RKO (cell line): ENCODE results near the gene SUPV3L1.

Experiments
- DNase-seq: peaks from one replicate; pipeline ENCODE4 v3.0.0-alpha.2; 2016; ENCODE audit warnings: low spot score

Gene SUPV3L1

GRCh38 chr10:69208761-69209160 lies 28.7 kb downstream of the SUPV3L1 start:
- DNase-seq: no peak

- DNase-seq: no peak
These were observed 29.9 kb downstream of the SUPV3L1 start for GRCh38 chr10:69209787-69210484.

- no peak for DNase-seq
These were observed 31.1 kb downstream of the SUPV3L1 start for GRCh38 chr10:69211104-69211503.

DNA sequence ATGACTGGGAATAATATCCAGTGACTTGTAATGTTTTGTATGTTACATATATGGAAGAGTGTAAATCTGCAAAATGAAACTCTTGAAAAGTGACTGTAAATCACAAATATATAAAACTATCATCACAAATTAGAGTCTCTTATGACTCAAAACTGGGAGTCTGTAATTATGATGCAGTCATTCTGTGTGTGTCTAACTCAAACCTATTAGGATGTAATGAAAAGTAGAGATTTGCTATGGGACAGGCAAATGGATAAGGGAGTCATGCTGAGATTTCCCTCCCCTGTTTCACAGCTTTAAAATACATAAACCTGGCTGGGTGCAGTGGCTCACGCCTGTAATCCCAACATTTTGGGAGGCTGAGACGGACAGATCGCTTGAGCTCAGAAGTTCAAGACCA lies 31.5 kb downstream of the SUPV3L1 start:
- no peak for DNase-seq

- DNase-seq: no peak
These were observed 33.7 kb downstream of the SUPV3L1 start for GRCh38 chr10:69213591-69214311.

GRCh38 chr10:69214666-69215131 lies 34.7 kb downstream of the SUPV3L1 start:
- DNase-seq: no peak

- DNase-seq: no peak
These were observed 35.6 kb downstream of the SUPV3L1 start for GRCh38 chr10:69215405-69216171.

DNA sequence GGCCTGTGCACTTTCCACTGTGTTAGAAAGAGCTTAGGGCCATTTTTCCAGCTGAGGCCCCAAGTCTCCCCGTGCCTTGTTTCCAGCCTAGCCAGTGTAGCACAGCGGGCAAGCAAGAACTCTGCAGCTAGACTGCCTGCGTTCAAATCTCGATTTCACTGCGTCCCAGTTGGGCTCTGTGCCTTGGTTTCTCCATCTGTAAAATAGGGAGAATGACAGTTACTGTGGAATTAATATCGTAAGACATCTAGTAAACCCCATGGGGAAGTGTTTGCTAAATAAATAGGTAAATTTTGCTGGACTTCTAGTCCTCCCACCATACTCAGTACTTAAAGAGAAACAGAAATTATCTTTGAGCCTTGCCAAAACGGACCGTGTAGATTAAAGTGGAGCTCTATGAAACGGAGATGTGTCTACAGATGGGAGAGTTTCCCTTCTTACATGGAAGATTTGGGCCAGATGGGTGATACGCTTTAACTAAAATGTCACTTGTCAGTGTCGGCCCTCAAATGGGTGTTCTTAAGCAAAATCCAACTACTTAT lies 36.6 kb downstream of the SUPV3L1 start:
- DNase-seq: no peak

GRCh38 chr10:69217119-69217754 lies 37.2 kb downstream of the SUPV3L1 start:
- DNase-seq: peak; percentile 96

- no peak for DNase-seq
These were observed 38.8 kb downstream of the SUPV3L1 start for GRCh38 chr10:69218831-69219230.

DNA sequence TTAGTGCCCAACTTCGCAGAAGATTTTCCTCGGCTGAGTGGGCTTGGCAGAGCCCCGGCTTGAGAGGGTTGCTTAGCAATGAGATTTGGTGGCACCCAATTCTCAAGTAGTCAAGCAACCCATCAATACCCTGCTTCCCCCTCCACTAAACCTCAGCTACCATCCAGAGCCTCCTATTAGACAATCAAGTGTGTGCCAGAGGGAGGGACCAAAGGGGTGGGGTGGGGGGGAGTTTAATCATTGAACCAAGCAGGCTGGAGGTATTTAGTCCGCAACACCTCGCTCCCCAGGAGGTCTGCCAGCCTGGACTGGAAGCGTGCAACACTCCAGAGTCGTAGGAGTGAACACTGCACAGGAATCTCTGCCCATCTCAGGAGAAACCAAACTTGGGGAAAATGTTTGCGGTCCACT lies 40.0 kb downstream of the SUPV3L1 start, which contains the start of gene HKDC1:
HKDC1 (plus strand) TSS at position 292 of the 411 bp plus-strand sequence; CDS start at position 396, 104 bp downstream.
- no peak for DNase-seq

- no peak for DNase-seq
These were observed 40.5 kb downstream of the SUPV3L1 start for GRCh38 chr10:69220507-69220906.

GRCh38 chr10:69222157-69223027 lies 42.4 kb downstream of the SUPV3L1 start:
- DNase-seq: peak; percentile 80

GRCh38 chr10:69223028-69223342 lies 43.0 kb downstream of the SUPV3L1 start:
- DNase-seq: no peak

DNA sequence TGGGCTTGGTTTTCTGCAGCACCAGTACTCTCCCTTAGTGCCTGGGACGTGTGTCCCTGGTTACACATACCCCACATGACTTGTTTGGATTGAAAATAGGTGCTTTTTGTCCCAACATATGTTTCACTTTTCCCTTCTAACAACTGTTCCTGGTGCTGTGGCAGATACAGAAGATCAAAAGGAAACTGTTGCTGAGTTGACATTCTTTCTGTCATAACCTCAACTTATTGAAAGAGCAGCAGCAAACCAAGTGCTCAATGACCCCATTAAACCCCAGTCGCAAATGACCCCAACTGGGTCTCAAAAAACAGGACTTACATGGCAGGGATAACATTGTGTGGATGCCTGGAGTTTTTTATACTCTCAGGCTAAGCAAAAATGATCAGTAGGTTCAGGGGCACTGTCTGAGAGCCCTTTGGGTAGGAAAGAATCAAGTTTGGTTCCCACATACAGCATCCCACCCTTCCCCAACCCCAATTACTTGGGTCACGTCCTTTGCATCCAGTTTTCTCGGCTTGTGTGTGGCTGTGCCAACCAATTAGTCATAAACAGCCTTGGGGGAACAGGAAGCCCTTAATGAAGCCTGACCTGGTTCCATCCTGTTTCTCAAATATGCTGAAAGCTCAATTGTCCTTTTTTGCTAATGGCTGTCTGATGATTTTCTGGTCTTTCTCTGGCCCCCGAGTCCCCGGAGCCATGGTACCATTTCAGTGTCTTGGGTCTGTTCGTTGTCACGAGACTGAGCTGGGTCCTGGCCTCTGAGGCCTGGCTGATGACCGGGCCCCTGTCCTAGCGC lies 45.0 kb downstream of the SUPV3L1 start:
- no peak for DNase-seq

- no peak for DNase-seq
These were observed 45.6 kb downstream of the SUPV3L1 start for GRCh38 chr10:69225681-69226080.

DNA sequence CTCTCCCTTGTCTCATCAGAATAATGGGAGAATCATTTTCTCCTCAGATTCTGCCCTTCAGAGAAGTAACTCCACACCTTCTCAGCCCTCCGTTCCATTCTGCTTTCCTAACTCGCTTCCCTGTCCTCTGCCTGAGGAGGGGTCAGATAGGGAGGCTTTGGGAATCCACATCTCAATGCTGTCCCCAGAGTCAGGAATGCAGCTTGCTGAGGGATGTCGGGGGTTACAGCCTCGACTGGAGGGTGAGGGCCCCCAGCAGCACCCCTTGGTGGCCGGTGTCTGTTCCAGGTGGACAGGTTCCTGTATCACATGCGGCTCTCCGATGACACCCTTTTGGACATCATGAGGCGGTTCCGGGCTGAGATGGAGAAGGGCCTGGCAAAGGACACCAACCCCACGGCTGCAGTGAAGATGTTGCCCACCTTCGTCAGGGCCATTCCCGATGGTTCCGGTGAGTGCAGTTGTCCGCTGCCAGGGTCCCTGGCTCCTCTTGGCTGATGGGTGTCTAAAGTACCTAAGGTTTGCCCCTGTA lies 47.0 kb downstream of the SUPV3L1 start:
- no peak for DNase-seq

- DNase-seq: no peak
These were observed 48.1 kb downstream of the SUPV3L1 start for GRCh38 chr10:69228151-69228550.

DNA sequence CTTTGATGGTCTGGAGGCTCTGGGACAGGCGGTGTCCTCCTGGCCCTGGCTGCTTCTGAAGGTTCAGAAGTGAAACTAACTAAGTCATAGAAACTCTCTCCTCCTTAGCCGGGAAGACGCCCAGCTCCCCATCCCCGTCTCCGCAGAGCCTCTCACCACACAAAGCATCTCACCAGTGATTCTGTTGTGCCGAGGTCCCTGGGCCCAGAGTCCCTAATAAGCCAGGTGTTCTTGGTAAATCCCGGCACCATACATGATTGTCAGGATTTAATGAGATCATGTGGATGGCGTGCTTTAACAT lies 49.5 kb downstream of the SUPV3L1 start:
- DNase-seq: no peak

DNA sequence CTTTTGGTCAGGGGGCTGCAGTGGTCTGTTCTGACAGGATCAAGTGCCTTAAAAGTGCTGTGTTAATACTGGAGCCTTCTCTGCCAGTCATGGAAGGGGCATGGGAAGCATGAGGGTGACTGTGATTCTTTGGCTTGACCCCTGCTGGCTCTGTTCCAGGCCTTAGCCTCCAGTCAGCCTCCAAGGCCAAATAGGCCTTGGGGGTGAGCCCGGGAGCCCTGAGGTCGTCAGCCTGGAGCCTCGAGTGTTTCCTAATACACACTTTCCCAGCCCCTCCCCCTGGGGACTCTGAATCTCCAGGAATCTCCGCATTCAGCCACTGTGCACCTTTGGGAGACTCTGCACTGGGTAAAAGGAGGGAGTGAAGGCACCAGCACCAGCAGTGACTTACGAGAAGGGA lies 50.1 kb downstream of the SUPV3L1 start:
- DNase-seq: no peak
